Right kidney (tissue), 1 donor: ENCODE measurements around the gene VAMP8.
"Not testable (repeated sequence)": the region's sequence is repeated elsewhere in the genome, so short reads cannot be mapped to it uniquely, and the experiment has no call there.

ENCODE experiments used
- DNase-seq: peaks from one replicate; pipeline ENCODE4 v3.0.0-alpha.2; 2016

Gene VAMP8

DNA sequence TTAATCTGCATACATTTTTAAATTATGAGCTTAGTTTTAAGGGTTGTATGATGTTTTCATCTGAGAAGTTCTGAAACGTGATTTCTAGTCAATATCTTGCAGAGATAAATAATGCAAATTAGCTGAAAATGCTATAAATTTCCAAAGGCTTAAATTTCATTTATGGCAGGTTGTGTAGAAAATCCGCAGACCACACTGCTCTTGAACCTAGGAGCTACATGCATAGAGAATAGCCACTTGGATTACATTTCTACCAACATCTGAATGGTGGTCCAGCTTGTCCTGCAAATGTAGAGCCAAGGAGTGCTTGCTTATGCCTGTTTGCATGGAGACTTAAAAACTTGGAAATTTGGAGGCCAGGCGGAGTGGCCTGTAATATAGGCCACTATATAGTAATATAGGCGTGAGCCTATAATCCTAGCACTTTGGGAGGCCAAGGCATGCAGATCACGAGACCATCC is 31.6 kb upstream of the VAMP8 start:
- DNase-seq = no peak

- no peak for DNase-seq
These were observed 30.1 kb upstream of the VAMP8 start for GRCh38 chr2:85547089-85547858.

DNA sequence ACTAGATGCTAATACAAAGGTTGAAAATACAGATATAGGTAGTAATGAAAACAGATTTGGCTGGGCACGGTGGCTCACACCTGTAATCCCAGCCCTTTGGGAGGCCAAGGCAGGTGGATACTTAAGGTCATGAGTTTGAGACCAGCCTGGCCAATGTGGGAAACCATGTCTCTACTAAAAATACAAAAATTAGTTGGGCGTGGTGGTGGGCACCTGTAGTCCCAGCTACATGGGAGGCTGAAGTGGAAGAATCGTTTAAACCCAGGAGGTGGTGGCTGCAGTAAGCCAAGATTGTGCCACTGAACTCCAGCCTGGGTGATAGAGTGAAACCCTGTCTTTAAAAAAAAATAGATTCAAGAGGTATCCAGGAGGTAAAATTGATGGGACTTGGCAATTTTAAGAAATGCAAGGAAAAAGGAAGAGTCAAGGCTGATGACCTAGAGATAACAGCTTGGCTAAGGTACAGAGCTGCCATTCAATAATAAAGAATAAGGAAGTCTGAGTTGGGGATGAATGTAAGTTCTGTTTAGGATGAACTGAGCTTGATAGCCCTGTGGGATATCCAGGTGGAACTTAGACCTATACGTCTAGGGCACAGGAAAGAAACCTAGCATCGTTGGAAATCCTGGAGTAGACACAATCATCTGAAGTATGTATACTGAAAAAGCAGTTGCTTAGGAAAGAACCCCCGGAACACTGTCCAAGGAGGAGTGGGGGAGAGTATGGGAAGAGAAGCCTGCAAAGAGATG is 29.4 kb upstream of the VAMP8 start:
- DNase-seq = no peak

- DNase-seq = no peak
These were observed 28.8 kb upstream of the VAMP8 start for GRCh38 chr2:85548608-85548900.

DNA sequence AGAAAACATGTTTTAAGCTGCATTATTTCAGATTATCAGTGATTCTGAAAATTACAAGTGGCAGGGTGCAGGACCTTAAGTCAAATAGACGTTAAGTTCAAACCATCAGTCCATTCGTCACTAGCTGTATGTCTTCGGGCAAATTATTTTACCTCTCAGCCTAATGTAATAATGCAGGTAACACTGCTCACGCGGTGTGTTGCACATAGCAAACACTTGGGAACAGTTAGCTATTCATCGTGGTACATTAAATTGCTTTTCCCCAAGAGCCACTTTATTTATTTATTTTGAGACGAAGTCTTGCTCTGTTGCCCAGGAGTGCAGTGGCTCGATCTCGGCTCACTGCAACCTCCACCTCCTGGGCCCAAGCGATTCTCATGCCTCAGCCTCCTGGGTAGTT is 28.3 kb upstream of the VAMP8 start:
- no peak for DNase-seq

- DNase-seq = no peak
These were observed 27.6 kb upstream of the VAMP8 start for GRCh38 chr2:85549826-85550225.

- no peak for DNase-seq
These were observed 26.9 kb upstream of the VAMP8 start for GRCh38 chr2:85550486-85550885.

DNA sequence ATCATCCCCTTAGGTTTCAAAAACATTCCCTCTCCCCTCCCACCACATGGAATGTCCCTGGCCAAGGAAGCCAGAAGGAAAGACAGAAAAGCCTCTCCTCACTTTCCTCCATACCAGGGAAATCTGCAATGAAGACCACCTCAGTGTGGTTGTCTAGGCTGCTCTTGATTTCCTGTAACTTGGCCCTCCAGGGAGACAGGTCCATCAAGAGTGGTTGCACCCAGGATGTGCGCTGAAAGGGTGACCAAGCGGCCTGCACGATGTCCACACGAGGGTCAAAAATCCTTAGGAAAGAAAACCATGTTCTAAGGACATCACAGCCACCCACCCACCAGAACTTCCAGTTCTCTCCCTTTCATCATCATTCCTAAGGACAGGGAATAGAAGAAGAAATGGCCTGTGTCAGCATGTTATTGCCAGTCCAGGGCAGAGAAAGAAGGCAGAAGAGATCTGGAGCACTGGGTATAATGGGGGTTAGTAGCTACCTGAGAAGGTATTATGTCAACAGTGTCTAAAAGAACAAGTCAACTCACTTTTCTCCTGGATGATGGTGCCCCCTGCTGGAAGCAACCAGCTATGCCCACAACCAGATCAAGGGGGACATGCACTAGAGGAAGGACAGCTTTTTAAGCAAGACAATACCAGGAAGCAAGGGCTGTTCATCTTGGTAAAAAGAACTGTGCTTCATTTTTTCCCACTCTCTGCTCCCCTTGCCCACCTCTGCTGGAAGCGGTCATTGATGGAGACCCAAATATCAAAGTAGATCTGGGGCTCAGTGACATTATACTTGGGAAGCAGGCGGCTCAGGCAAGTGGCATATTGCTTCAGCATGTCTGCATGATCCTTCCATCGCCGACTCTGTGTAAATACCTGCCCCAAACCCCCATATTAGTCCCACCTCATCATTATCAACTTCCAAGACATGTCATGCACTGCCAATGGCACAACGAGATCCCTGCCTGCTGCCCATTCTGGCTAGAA is 25.4 kb upstream of the VAMP8 start:
- DNase-seq = peak; percentile 58

DNA sequence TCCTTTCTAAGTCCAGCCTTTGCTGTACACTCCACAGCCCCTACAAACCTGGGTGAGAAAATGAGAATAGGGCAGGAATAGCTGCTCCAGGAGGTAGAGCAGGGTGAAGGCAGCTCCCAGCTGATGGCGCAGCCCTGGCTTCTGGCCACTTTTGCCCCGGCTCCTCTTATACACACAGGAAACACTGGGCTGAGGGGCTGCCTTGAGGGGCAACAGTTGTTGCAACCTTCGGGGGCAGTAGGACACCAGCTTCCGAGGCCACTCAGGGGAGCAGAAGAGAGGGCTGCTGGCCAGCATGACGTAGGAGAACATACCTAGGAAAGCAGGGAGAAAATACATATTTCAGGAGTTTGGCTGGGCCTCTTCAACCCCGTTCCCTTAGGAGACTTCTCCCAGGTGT is 24.2 kb upstream of the VAMP8 start:
- DNase-seq = no peak

DNA sequence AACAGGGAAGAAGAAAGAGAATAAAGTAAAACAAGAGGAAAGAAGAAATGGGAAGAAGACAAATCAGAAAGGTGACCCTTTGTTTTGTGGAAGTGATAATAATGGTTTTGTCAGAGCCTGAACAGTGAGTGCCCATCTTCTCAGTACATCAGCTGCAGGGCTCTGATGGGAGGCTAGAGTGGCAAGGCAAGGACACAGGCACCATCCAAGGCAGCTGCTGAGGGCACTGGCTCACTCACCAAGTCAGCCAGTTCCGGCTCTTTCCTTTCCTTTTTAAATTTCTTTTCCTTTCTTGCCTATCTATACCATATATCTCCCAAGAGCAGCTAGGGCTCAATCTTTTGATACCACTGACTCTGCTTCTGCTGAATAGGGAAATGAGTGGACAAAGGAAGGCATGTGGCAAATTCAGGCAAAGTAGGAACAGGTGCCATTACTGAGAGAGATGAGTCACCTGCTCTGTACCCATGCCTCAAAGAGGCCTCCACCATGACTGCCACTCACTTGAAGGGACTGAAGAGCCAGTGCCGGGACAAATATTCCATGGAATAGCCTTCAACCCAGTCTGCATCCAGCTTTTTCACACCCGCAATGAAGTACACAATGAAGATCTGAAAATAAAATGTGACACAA is 22.3 kb upstream of the VAMP8 start:
- no peak for DNase-seq

DNA sequence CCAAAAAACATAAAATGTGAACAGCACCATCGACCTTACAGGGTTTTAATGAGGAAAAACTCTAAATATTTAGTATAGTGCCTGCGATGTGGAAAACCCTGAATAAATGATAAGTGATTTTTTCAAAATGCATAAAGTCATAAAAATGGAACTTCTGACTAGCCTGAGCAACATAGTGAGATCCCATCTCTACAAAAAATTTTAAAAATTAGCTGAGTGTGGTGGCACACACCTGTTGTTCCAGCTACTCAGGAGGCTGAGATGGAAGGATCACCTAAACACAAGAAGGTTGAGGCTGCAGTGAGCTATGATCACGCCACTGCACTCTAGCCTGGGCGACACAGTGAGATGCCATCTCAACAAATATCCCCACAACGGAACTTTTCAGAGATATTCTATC is 20.3 kb upstream of the VAMP8 start:
- no peak for DNase-seq

DNA sequence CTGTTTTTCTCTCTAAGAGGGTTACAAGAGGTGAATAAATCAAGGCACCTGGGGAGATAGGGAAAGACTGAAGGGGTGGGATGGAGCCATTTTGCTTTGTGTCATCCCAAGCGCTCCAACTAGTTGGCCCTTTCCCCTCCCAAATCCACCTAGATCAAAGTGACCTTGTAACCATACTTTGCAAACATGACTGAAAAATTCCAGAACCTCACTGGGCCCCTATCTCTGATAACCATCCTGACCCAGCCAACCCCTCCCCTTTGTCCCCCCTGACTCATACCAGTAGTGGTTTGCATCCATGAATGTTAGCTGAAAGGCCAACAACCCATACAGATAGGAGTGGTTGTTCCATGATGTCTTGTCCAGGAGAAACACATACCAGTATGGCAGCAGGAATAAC is 19.2 kb upstream of the VAMP8 start:
- no peak for DNase-seq

DNA sequence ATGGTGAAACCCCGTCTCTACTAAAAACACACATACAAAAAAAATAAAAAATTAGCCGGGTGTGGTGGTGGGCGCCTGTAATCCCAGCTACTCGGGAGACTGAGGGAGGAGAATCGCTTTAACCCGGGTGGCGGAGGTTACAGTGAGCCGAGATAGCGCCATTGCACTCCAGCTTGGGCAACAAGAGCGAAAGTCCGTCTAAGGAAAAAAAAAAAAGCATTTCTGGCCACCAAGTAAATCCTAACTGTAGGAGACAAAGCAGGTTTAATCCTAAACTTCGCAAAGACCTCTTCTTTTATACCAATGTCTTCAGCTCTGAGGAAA is 17.0 kb upstream of the VAMP8 start:
- not testable (repeated sequence) for DNase-seq

- DNase-seq = peak; percentile 35
These were observed 16.5 kb upstream of the VAMP8 start for GRCh38 chr2:85560812-85561279.

DNA sequence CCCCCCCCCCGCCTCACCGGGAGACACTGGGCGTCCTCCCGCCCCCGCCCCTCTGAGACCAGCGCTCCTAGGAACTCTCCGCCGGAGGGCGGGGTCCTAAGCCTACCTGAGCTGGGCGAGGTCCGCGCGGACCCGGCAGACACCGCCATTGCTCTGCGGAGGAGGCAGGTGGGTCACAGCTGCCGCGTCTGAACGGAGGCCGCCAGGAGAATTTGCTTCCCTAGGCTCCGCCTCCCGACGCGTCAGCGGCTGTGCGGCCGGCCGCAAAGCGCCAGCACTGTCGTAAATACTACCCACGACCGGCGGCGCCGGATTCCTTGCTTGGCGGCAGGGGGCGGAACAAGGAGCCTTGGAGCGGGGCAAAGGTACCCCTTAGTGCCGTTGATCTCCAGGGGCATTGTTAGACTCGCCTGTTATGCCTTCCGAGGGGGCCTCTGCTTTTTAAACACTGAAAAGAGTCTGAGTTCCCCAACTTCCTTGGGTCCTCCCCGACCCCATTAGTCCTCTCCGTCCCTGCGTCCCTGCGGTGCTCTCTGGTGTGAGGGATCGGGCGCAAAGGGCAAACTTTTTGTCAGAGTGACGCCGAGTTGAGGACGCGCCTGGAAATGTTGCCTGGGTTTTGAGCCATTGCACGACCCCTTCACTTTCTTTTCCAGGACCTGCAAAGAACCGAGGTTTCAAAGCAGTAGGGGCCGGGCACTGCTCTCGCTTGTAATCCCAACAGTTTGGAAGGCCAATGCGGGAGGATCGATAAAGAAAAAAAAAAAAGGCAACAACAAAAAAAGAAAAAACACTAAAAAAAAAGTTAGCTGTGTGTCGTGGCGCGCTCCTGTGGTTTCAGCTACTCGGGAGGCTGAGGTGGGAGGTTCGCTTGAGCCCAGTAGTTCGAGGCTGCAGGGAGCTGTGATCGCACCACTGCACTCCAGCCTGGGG is 15.8 kb upstream of the VAMP8 start, which contains the start of gene GGCX:
GGCX (minus strand) TSS at position 214 of the 933 bp plus-strand sequence; CDS start at position 149, 65 bp downstream.
- DNase-seq = peak; percentile 91

DNA sequence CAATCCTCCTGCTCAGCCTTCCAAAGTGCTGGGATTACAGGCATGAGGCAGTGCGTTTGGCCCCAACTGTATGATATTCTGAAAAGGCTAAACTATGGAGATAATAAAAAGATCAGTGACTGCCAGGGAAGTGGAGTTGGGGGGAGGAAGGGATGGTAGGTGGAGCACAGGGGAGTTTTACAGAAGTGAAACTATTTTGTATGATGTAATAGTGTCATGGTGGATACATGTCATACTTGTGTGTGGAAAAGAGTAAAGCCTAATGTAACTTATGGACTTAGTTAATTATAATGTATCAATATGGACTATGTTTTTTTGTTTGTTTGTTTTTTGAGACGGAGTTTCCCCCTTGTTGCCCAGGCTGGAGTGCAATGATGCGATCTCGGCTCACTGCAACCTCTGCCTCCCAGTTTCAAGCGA is 13.2 kb upstream of the VAMP8 start:
- no peak for DNase-seq

DNA sequence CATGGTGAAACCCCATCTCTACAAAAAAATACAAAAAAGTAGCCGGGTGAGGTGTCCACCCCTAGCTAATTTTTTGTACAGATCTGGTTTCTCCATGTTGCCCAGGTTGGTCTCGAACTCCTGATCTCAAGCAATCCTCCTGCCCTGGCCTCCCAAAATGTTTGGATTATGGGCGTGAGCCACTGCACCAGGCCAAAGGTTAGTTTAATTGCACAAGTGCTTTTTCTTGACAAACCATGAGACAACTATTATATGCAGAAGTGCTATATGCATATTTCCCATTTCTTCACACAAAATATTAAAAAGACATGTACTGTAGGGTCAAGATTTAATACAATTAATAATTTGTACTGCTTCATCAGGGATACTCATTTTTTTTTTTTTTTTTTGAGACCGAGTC is 11.1 kb upstream of the VAMP8 start:
- no peak for DNase-seq

DNA sequence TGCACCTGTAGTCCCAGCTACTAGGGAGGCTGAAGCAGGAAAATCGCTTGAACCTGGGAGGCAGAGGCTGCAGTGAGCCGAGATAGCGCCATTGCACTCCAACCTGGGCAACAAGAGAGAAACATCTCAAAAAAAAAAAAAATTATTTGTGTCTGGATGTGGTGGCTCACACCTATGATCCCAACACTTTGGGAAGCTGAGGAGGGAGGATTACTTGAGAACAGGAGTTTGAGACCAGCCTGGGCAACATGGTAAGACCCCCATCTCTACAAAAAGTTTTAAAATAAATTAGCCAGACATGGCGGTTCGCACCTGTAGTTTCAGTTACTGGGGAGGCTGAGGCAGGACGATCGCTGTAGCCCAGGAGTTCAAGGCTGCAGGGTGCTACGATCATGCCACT is 1.6 kb upstream of the VAMP8 start:
- DNase-seq = no peak

DNA sequence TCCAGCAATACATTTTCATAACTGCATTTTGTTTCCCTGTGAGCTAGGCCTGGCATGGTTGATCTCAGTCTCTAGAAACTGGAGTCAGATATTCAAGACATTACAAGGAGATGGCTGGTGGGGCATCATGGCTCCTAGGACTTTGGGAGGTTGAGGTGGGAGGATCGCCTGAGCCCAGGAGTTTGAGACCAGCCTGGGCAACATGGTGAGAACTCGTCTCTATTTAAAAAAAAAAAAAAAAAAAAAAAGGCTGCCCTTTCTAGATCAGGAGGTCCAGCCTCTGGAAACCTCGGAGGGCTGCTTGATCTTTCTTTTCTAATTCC is 362 bp upstream of the VAMP8 start:
- no peak for DNase-seq

- peak; percentile 46 for DNase-seq
These were observed 1.1 kb downstream of the VAMP8 start for GRCh38 chr2:85578243-85579180.
